Liver (tissue), 3 donors: Measurements from ENCODE around the gene PNPLA3.

ENCODE experiments used
- EGR1 ChIP-seq, 2 donors: IDR thresholded peaks; 2 replicates each; pipeline ENCODE4 v1.6.1; 2016 to 2018; ENCODE audit warnings: antibody characterized with exemption in 2 of 2, low read depth in 2 of 2
- JUND ChIP-seq, 2 donors: IDR thresholded peaks; 2 replicates each; pipeline ENCODE4 v1.6.1; 2016; ENCODE audit warnings: antibody characterized with exemption in 2 of 2
- NR2F2 ChIP-seq: IDR thresholded peaks from 2 replicates; pipeline ENCODE4 v1.6.1; 2016; ENCODE audit warnings: antibody characterized with exemption
- RXRA ChIP-seq, 2 donors: IDR thresholded peaks; 2 replicates each; pipeline ENCODE4 v1.6.1; 2017 to 2018; ENCODE audit warnings: antibody characterized with exemption in 2 of 2, mild to moderate bottlenecking in 1 of 2
- TAF1 ChIP-seq: conservative IDR thresholded peaks from 2 replicates; pipeline ENCODE4 v1.6.1; 2016; ENCODE audit warnings: antibody characterized with exemption, mild to moderate bottlenecking
- YY1 ChIP-seq: IDR thresholded peaks from 2 replicates; pipeline ENCODE4 v1.6.1; 2016; ENCODE audit warnings: antibody characterized with exemption, mild to moderate bottlenecking
- TF ChIP-seq, protein P1 (sequence below): fragments of 150-350 bp; IDR thresholded peaks from 2 replicates; pipeline ENCODE4 v1.5.1; 2017; ENCODE audit warnings: improper control_type of control experiment, low read depth, low read length; ENCODE audit not compliant: missing input control
- TF ChIP-seq, protein P2 (sequence below): IDR thresholded peaks from 2 replicates; pipeline ENCODE4 v1.6.1; 2016; ENCODE audit warnings: antibody characterized with exemption
- TF ChIP-seq, protein P3 (sequence below): IDR thresholded peaks from 2 replicates; pipeline ENCODE4 v1.6.1; 2016; ENCODE audit warnings: antibody characterized with exemption, mild to moderate bottlenecking
- donor health status: healthy.
- donor health status: healthy.

DNA sequence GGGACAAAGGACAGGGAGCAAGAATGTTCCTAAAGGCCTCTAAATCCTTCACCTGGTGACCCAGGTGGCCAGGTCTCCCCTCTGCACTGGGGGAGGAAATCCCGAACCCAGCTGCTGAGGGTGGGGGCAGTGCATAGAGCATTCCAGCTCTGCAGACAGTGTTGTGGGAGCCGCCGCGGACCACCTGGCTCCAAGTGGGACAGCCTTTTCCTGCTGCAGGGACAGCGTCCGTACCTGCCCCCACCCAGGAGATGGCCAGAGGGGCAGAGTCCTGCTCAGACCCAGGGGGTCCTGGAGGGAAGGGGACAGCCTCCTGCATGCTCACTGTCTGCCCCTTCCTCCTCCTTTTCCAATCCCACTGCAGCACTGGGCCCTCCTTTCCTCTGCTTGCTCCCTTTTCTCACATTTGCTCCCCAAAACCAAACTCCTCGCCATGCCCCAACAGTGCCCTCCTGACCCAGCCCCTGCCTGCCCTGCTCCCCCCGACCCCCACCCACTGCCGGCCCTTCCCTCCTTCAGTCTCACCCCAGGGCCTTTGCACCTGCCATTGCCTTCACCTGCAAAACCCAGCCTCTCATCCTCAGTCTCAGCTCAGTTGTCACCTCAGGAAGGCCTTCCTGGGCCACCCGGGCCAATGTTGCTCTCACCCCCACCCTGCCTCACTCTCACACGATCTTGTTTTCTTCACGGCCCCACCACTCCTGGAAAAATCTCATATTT, 44.6 kb upstream of the PNPLA3 start:
- TF ChIP-seq TAF1, result no peak
- TF ChIP-seq RXRA (IDR thresholded peaks at IDR 0.05), result no peak
- TF ChIP-seq, protein P1, sequence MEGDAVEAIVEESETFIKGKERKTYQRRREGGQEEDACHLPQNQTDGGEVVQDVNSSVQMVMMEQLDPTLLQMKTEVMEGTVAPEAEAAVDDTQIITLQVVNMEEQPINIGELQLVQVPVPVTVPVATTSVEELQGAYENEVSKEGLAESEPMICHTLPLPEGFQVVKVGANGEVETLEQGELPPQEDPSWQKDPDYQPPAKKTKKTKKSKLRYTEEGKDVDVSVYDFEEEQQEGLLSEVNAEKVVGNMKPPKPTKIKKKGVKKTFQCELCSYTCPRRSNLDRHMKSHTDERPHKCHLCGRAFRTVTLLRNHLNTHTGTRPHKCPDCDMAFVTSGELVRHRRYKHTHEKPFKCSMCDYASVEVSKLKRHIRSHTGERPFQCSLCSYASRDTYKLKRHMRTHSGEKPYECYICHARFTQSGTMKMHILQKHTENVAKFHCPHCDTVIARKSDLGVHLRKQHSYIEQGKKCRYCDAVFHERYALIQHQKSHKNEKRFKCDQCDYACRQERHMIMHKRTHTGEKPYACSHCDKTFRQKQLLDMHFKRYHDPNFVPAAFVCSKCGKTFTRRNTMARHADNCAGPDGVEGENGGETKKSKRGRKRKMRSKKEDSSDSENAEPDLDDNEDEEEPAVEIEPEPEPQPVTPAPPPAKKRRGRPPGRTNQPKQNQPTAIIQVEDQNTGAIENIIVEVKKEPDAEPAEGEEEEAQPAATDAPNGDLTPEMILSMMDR, result no peak
- TF ChIP-seq, protein P2, sequence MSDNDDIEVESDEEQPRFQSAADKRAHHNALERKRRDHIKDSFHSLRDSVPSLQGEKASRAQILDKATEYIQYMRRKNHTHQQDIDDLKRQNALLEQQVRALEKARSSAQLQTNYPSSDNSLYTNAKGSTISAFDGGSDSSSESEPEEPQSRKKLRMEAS, result no peak
- TF ChIP-seq NR2F2, result no peak
- TF ChIP-seq YY1, result no peak
- TF ChIP-seq, protein P3, sequence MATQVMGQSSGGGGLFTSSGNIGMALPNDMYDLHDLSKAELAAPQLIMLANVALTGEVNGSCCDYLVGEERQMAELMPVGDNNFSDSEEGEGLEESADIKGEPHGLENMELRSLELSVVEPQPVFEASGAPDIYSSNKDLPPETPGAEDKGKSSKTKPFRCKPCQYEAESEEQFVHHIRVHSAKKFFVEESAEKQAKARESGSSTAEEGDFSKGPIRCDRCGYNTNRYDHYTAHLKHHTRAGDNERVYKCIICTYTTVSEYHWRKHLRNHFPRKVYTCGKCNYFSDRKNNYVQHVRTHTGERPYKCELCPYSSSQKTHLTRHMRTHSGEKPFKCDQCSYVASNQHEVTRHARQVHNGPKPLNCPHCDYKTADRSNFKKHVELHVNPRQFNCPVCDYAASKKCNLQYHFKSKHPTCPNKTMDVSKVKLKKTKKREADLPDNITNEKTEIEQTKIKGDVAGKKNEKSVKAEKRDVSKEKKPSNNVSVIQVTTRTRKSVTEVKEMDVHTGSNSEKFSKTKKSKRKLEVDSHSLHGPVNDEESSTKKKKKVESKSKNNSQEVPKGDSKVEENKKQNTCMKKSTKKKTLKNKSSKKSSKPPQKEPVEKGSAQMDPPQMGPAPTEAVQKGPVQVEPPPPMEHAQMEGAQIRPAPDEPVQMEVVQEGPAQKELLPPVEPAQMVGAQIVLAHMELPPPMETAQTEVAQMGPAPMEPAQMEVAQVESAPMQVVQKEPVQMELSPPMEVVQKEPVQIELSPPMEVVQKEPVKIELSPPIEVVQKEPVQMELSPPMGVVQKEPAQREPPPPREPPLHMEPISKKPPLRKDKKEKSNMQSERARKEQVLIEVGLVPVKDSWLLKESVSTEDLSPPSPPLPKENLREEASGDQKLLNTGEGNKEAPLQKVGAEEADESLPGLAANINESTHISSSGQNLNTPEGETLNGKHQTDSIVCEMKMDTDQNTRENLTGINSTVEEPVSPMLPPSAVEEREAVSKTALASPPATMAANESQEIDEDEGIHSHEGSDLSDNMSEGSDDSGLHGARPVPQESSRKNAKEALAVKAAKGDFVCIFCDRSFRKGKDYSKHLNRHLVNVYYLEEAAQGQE, result no peak
- no peak for TF ChIP-seq EGR1 (IDR thresholded peaks at IDR 0.05; ENCODE audit: low read depth in 2 of 2)
- TF ChIP-seq JUND (IDR thresholded peaks at IDR 0.05), result no peak
